Neural cell (in vitro differentiated cells): ENCODE data around the gene FAM168B. TPM values are rescaled to one million over a fixed set of nuclear protein-coding genes. Genes with fewer than 3 reads are reported as not detected.

Source experiments
- H2AFZ ChIP-seq: fragments of 200-600, 300-800 bp; sonication (generic), shearing (Covaris generic); 2 replicates; pipeline ENCODE4 v1.6.0; 2014; ENCODE audit warnings: low read depth, mild to moderate bottlenecking, antibody characterized with exemption, low read length, moderate library complexity
- H3F3A ChIP-seq: fragments of 200-600 bp; shearing (Covaris generic); 2 replicates; pipeline ENCODE4 v1.6.1; 2016; ENCODE audit warnings: mild to moderate bottlenecking, moderate library complexity, mixed read lengths, antibody characterized with exemption, low read length; ENCODE audit not compliant: insufficient read depth, poor library complexity, severe bottlenecking
- H3K27ac ChIP-seq: fragments of 200-600, 300-800 bp; sonication (generic), shearing (Covaris generic); 2 replicates; pipeline ENCODE4 v1.5.1; 2014; ENCODE audit warnings: mild to moderate bottlenecking, low read length, moderate library complexity
- H3K27me3 ChIP-seq: fragments of 300-800, 200-600 bp; sonication (generic), shearing (Covaris generic); 2 replicates; pipeline ENCODE4 v1.6.0; 2014; ENCODE audit warnings: mild to moderate bottlenecking, low read depth, low read length, moderate library complexity; ENCODE audit not compliant: insufficient read depth
- H3K36me3 ChIP-seq: fragments of 300-800, 200-600 bp; sonication (generic), shearing (Covaris generic); 2 replicates; pipeline ENCODE4 v1.5.1; 2014; ENCODE audit warnings: mild to moderate bottlenecking, antibody characterized with exemption, low read length, moderate library complexity; ENCODE audit not compliant: insufficient read depth
- H3K4me2 ChIP-seq: fragments of 300-800, 200-600 bp; sonication (generic), shearing (Covaris generic); 2 replicates; pipeline ENCODE4 v1.6.0; 2014; ENCODE audit warnings: mild to moderate bottlenecking, low read length
- H3K4me3 ChIP-seq: fragments of 300-800, 200-600 bp; sonication (generic), shearing (Covaris generic); 2 replicates; pipeline ENCODE4 v1.5.1; 2014; ENCODE audit warnings: mild to moderate bottlenecking, low read length, moderate library complexity
- H3K79me2 ChIP-seq: fragments of 200-600 bp; shearing (Covaris generic); replicated peaks from 2 replicates; pipeline ENCODE4 v1.6.0; 2014; ENCODE audit warnings: mild to moderate bottlenecking, low read length, moderate library complexity; ENCODE audit not compliant: insufficient read depth
- H3K9ac ChIP-seq: fragments of 300-800, 200-600 bp; sonication (generic), shearing (Covaris generic); 2 replicates; pipeline ENCODE4 v1.6.1; 2016; ENCODE audit warnings: mild to moderate bottlenecking, low read length, mixed read lengths
- H3K9me2 ChIP-seq: fragments of 200-600 bp; shearing (Covaris generic); 2 replicates; pipeline ENCODE4 v1.6.1; 2016; ENCODE audit warnings: mild to moderate bottlenecking, low read length, mixed read lengths; ENCODE audit not compliant: insufficient read depth
- H3K9me3 ChIP-seq: fragments of 200-600, 300-800 bp; sonication (generic), shearing (Covaris generic); 2 replicates; pipeline ENCODE4 v1.6.1; 2016; ENCODE audit warnings: mild to moderate bottlenecking, mixed run types, low read length, moderate library complexity, mixed read lengths
- H4K20me1 ChIP-seq: fragments of 200-600 bp; shearing (Covaris generic); 2 replicates; pipeline ENCODE4 v1.6.1; 2016; ENCODE audit warnings: mild to moderate bottlenecking, mixed run types; ENCODE audit not compliant: insufficient read depth
- EP300 ChIP-seq: fragments of 450-650 bp; conservative IDR thresholded peaks from 2 replicates; pipeline ENCODE4 v1.6.1; 2014; ENCODE audit warnings: antibody characterized with exemption, mild to moderate bottlenecking, moderate library complexity; ENCODE audit not compliant: poor library complexity, severe bottlenecking
- EZH2 ChIP-seq: fragments of 200-600, 300-800 bp; shearing (Covaris generic), sonication (generic); IDR thresholded peaks from 2 replicates; pipeline ENCODE4 v1.6.1; 2014; ENCODE audit warnings: antibody characterized with exemption, low read length, borderline replicate concordance, mild to moderate bottlenecking; ENCODE audit not compliant: insufficient read depth, poor library complexity, severe bottlenecking
- MXI1 ChIP-seq: fragments of 450-650 bp; conservative IDR thresholded peaks from 2 replicates; pipeline ENCODE4 v1.6.1; 2014; ENCODE audit warnings: antibody characterized with exemption, mild to moderate bottlenecking; ENCODE audit not compliant: poor library complexity, severe bottlenecking
- POLR2AphosphoS5 ChIP-seq: IDR thresholded peaks from 2 replicates; pipeline ENCODE4 v1.6.1; 2012
- RAD21 ChIP-seq: fragments of 450-650 bp; conservative IDR thresholded peaks from 2 replicates; pipeline ENCODE4 v1.6.1; 2014; ENCODE audit warnings: antibody characterized with exemption, mild to moderate bottlenecking, moderate library complexity
- SMC3 ChIP-seq: fragments of 450-650 bp; conservative IDR thresholded peaks from 2 replicates; pipeline ENCODE4 v1.6.1; 2014; ENCODE audit warnings: antibody characterized with exemption, mild to moderate bottlenecking, moderate library complexity; ENCODE audit not compliant: poor library complexity
- TAF1 ChIP-seq: IDR thresholded peaks from 2 replicates; pipeline ENCODE4 v1.6.1; 2012; ENCODE audit warnings: low read depth
- polyA plus RNA-seq: library from polyadenylated mRNA; depleted of rRNA; stranded (reverse); fragments of >200 nt; gene quantifications from 2 replicates; pipeline ENCODE4 v1.2.3, GENCODE V29; 2014
- TF ChIP-seq, protein P1 (sequence below): fragments of 450-650 bp; IDR thresholded peaks from 2 replicates; pipeline ENCODE4 v1.5.1; 2014; ENCODE audit warnings: antibody characterized with exemption, mild to moderate bottlenecking, moderate library complexity; ENCODE audit not compliant: poor library complexity, severe bottlenecking
- TF ChIP-seq, protein P2 (sequence below): IDR thresholded peaks from 2 replicates; pipeline ENCODE4 v1.6.1; 2012; ENCODE audit warnings: borderline replicate concordance

The FAM168B gene
- polyA plus RNA-seq, 1 donor from 2014 or later: 162 TPM

DNA sequence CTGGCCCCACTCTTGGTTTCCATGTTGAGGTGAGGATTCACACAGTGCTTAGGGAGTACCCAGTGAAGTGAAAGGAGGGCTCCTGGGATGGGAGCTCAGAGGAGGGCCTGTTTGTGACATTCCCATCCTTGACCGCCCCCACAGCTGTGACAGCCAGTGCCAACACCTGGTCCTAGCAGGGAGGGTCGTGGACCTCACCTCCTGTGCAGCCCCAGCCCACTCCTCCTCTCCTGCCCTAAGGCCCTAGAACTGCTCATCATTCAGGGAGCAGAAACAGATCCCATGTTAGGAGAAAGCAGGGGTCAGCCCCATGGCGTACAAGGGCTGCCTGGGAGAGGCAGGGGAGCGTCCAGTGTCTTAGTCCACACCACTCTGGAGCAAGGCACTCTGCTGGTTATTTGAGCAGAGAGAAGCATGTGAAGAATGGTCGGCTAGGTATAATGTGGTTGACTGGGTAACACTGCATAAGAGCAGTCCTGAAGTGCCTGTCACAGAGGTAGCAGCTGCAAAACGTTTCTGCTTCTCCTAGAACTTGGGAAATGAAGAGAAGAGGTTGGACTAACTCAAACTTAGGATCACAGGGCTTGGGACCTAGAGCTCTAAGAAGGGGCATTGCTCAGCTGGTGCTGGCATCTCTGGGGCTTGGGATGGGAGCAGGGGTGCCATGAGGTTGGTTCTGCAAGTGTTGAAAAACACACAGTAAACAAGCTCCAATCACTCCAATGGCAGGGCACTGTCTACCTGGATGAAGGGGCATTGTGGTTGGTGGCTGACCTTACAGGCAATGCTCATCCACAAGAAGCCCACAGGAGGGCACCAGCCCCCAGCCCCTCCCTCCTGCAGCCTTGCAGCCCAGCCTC, 55.6 kb downstream of the FAM168B start:
- H3K4me3 ChIP-seq: no peak overlapping the region
- H3K27ac ChIP-seq: no peak overlapping the region

DNA sequence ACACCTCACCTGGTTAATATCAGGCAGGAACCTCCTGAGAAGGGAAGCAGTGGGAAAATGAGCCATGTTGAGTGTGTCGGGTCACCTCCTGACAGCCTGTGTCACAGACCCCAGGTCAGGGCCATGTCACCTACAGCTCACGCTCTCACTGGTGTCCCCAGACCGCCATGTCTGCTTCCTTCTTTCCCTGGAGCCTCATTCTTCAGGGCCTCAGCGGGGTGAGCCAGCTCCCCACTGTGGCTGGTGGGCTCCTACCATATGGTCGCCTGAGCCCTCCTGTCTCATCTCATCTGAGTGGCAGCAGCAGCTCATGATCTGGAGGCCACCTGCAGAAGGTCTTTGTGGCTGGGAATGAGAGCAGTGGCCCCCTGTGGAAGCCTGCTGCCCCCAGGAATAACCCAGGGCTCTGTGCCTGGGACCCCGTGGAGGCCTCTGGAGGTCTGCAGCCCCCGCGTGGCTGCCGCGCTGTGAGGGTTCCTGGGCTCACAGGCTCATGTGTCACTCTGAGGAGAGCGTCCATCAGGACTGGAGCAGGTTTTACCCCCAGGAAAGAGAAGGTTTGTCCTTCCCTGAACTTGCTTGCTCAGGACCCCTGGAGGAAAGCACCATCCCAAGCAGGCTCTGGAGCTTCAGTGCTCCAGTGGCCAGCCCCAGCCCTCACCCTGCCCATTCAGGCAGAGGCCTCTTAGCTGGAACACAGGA, 56.4 kb downstream of the FAM168B start:
- H3K27ac ChIP-seq: no peak overlapping the region
- no peaks in the 10 kb centered on the region for H3K36me3 ChIP-seq
- no peaks in the 10 kb centered on the region for H3K27me3 ChIP-seq
- no peak overlapping the region for H3K9ac ChIP-seq
- no peaks in the 10 kb centered on the region for H3K9me3 ChIP-seq
- no peak overlapping the region for H3K4me3 ChIP-seq
- TF ChIP-seq SMC3 (no peak), TAF1 (no peak), EP300 (no peak), RAD21 (no peak), POLR2AphosphoS5 (no peak), EZH2 (no peak)
- TF ChIP-seq, protein P1, sequence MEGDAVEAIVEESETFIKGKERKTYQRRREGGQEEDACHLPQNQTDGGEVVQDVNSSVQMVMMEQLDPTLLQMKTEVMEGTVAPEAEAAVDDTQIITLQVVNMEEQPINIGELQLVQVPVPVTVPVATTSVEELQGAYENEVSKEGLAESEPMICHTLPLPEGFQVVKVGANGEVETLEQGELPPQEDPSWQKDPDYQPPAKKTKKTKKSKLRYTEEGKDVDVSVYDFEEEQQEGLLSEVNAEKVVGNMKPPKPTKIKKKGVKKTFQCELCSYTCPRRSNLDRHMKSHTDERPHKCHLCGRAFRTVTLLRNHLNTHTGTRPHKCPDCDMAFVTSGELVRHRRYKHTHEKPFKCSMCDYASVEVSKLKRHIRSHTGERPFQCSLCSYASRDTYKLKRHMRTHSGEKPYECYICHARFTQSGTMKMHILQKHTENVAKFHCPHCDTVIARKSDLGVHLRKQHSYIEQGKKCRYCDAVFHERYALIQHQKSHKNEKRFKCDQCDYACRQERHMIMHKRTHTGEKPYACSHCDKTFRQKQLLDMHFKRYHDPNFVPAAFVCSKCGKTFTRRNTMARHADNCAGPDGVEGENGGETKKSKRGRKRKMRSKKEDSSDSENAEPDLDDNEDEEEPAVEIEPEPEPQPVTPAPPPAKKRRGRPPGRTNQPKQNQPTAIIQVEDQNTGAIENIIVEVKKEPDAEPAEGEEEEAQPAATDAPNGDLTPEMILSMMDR: no peak
- TF ChIP-seq, protein P2, sequence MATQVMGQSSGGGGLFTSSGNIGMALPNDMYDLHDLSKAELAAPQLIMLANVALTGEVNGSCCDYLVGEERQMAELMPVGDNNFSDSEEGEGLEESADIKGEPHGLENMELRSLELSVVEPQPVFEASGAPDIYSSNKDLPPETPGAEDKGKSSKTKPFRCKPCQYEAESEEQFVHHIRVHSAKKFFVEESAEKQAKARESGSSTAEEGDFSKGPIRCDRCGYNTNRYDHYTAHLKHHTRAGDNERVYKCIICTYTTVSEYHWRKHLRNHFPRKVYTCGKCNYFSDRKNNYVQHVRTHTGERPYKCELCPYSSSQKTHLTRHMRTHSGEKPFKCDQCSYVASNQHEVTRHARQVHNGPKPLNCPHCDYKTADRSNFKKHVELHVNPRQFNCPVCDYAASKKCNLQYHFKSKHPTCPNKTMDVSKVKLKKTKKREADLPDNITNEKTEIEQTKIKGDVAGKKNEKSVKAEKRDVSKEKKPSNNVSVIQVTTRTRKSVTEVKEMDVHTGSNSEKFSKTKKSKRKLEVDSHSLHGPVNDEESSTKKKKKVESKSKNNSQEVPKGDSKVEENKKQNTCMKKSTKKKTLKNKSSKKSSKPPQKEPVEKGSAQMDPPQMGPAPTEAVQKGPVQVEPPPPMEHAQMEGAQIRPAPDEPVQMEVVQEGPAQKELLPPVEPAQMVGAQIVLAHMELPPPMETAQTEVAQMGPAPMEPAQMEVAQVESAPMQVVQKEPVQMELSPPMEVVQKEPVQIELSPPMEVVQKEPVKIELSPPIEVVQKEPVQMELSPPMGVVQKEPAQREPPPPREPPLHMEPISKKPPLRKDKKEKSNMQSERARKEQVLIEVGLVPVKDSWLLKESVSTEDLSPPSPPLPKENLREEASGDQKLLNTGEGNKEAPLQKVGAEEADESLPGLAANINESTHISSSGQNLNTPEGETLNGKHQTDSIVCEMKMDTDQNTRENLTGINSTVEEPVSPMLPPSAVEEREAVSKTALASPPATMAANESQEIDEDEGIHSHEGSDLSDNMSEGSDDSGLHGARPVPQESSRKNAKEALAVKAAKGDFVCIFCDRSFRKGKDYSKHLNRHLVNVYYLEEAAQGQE: no peak
- no peaks in the 10 kb centered on the region for H4K20me1 ChIP-seq
- H3K79me2 ChIP-seq: no peaks in the 10 kb centered on the region
- no peak overlapping the region for H2AFZ ChIP-seq
- no peaks in the 10 kb centered on the region for H3F3A ChIP-seq
- H3K4me2 ChIP-seq: no peak overlapping the region
- no peaks in the 10 kb centered on the region for H3K9me2 ChIP-seq

More for the DNA sequence above, 55.6 kb downstream of the FAM168B start:
- Histone ChIP-seq H3K27me3 (no peaks in the 10 kb centered on the region), H3K9me3 (no peaks in the 10 kb centered on the region), H3K4me2 (no peak overlapping the region), H3K9ac (no peak overlapping the region), H3K9me2 (no peaks in the 10 kb centered on the region), H2AFZ (no peak overlapping the region), H3K79me2 (no peaks in the 10 kb centered on the region), H3F3A (no peaks in the 10 kb centered on the region), H4K20me1 (no peaks in the 10 kb centered on the region), H3K36me3 (no peaks in the 10 kb centered on the region)
- TF ChIP-seq RAD21 (no peak), POLR2AphosphoS5 (no peak), SMC3 (no peak), EZH2 (no peak), MXI1 (no peak), EP300 (no peak), TAF1 (no peak)
- TF ChIP-seq, protein P1: no peak
- TF ChIP-seq, protein P2: no peak
